HG03108 (cell line): ENCODE measurements around the gene ALG2.

Source experiments
- ATAC-seq: cut with Tn5 transposase; IDR thresholded peaks from one replicate; pipeline ENCODE4 v1.9.1; 2021; ENCODE audit warnings: moderate library complexity; ENCODE audit not compliant: unreplicated experiment

The ALG2 gene

GRCh38 chr9:99221621-99222415 is at the start of gene ALG2, which contains the start of gene SEC61B:
Gene ALG2 (minus strand): TSS chr9:99221942. CDS start chr9:99221894, 48 bp downstream.
Gene SEC61B (plus strand): TSS chr9:99222282. CDS start chr9:99222364, 82 bp downstream.
- peak; percentile 93 for ATAC-seq

- no peak for ATAC-seq
These were observed 48.7 kb upstream of the ALG2 start for GRCh38 chr9:99270491-99270890.

GRCh38 chr9:99269416-99269815 is 47.7 kb upstream of the ALG2 start:
- no peak for ATAC-seq

- peak; percentile 66 for ATAC-seq
These were observed 44.7 kb upstream of the ALG2 start for GRCh38 chr9:99266255-99267023.

- no peak for ATAC-seq
These were observed 43.9 kb upstream of the ALG2 start for GRCh38 chr9:99265691-99266090.

GRCh38 chr9:99264070-99264680 is 42.4 kb upstream of the ALG2 start:
- ATAC-seq = no peak

GRCh38 chr9:99262949-99263418 is 41.2 kb upstream of the ALG2 start:
- no peak for ATAC-seq

- no peak for ATAC-seq
These were observed 40.2 kb upstream of the ALG2 start for GRCh38 chr9:99261923-99262322.

- ATAC-seq = no peak
These were observed 37.6 kb upstream of the ALG2 start for GRCh38 chr9:99259231-99259918.

GRCh38 chr9:99257723-99258389 is 36.1 kb upstream of the ALG2 start:
- no peak for ATAC-seq

GRCh38 chr9:99255651-99256050 is 33.9 kb upstream of the ALG2 start:
- no peak for ATAC-seq

- peak; percentile 81 for ATAC-seq
These were observed 32.2 kb upstream of the ALG2 start for GRCh38 chr9:99253772-99254431.

- ATAC-seq = peak; percentile 25
These were observed 31.4 kb upstream of the ALG2 start for GRCh38 chr9:99253134-99253533.

- no peak for ATAC-seq
These were observed 29.4 kb upstream of the ALG2 start for GRCh38 chr9:99251157-99251556.

- peak; percentile 31 for ATAC-seq
These were observed 27.9 kb upstream of the ALG2 start for GRCh38 chr9:99249619-99250018.

- ATAC-seq = peak; percentile 90
These were observed 22.9 kb upstream of the ALG2 start for GRCh38 chr9:99244344-99245260.

GRCh38 chr9:99241106-99241505 is 19.4 kb upstream of the ALG2 start:
- no peak for ATAC-seq

GRCh38 chr9:99239341-99240060 is 17.8 kb upstream of the ALG2 start:
- ATAC-seq = no peak
